Skeletal muscle satellite cell (primary cell): ENCODE measurements around the gene LRMDA. TPM values are rescaled to one million over a fixed set of nuclear protein-coding genes. Genes with fewer than 3 reads are reported as not detected.
"Not testable (repeated sequence)": the region's sequence is repeated elsewhere in the genome, so short reads cannot be mapped to it uniquely, and the experiment has no call there.

Experiments used
- H3K27me3 ChIP-seq: 2 replicates; pipeline ENCODE4 v1.7.0; 2013; ENCODE audit warnings: low read length; ENCODE audit not compliant: control insufficient read depth, insufficient read depth
- H3K36me3 ChIP-seq: 2 replicates; pipeline ENCODE4 v1.7.0; 2013; ENCODE audit warnings: mild to moderate bottlenecking, control low read depth, low read length; ENCODE audit not compliant: insufficient read depth
- H3K4me1 ChIP-seq: 2 replicates; pipeline ENCODE4 v1.7.0; 2013; ENCODE audit warnings: low read length; ENCODE audit not compliant: control insufficient read depth, insufficient read depth
- H3K4me2 ChIP-seq: 2 replicates; pipeline ENCODE4 v1.7.0; 2013; ENCODE audit warnings: mild to moderate bottlenecking, low read length
- H3K4me3 ChIP-seq: 2 replicates; pipeline ENCODE4 v1.7.0; 2013; ENCODE audit warnings: low read length
- H3K9ac ChIP-seq: 2 replicates; pipeline ENCODE4 v1.7.0; 2013; ENCODE audit warnings: mild to moderate bottlenecking, low read depth, low read length, moderate library complexity
- H3K9me3 ChIP-seq: replicated peaks from 2 replicates; pipeline ENCODE4 v1.7.0; 2013; ENCODE audit warnings: mild to moderate bottlenecking, control low read depth, low read length
- small RNA-seq: library from RNA; depleted of rRNA; stranded (forward); fragments of <200 nt; gene quantifications from one replicate; pipeline ENCODE3, GENCODE V24; 2012

The LRMDA gene

DNA sequence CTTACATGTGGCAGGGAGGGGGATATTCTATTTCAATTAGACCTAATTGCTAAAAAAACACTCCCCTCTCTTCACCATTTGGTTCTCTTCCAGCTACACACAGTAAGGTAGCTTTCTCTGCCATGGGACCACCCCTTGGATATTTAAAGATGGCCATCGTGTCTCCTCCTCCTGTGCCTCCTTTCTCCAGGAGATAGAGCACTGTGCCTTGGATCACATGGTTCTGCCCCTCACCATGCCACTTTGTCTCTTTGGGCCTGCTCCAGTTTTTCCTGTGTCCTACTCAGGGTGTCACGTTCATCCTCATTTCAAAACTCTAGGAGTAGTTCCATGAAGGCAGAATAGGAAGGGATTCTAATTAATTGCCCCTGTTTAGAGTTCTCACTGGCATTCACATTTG lies 1146.0 kb downstream of the LRMDA start:
- Histone ChIP-seq H3K4me2 (no peak overlapping the region), H3K36me3 (no peaks in the 10 kb centered on the region), H3K9ac (no peak overlapping the region), H3K9me3 (no peaks in the 10 kb centered on the region), H3K4me1 (peaks cover 14% of the 10 kb centered on the region), H3K27me3 (no peaks in the 10 kb centered on the region), H3K4me3 (no peak overlapping the region)

GRCh38 chr10:76581506-76582256 lies 1150.3 kb downstream of the LRMDA start:
- Histone ChIP-seq H3K27me3 (no peaks in the 10 kb centered on the region), H3K9ac (no peak overlapping the region), H3K9me3 (no peaks in the 10 kb centered on the region), H3K4me1 (peaks cover 26% of the 10 kb centered on the region), H3K4me2 (no peak overlapping the region), H3K36me3 (no peaks in the 10 kb centered on the region), H3K4me3 (no peak overlapping the region)

GRCh38 chr10:76582531-76582930 lies 1151.1 kb downstream of the LRMDA start:
- no peak overlapping the region for H3K9ac ChIP-seq

GRCh38 chr10:76583711-76584161 lies 1152.3 kb downstream of the LRMDA start:
- no peaks in the 10 kb centered on the region for H3K27me3 ChIP-seq
- peak overlapping the region; percentile 14 for H3K4me3 ChIP-seq
- peak overlapping the region; percentile 69 for H3K9ac ChIP-seq
- no peaks in the 10 kb centered on the region for H3K9me3 ChIP-seq
- H3K4me1 ChIP-seq: peaks cover 26% of the 10 kb centered on the region
- H3K36me3 ChIP-seq: no peaks in the 10 kb centered on the region
- H3K4me2 ChIP-seq: peak overlapping the region; percentile 56

More at GRCh38 chr10:76582531-76582930, 1151.1 kb downstream of the LRMDA start:
- no peaks in the 10 kb centered on the region for H3K36me3 ChIP-seq
- peaks cover 26% of the 10 kb centered on the region for H3K4me1 ChIP-seq
- H3K9me3 ChIP-seq: no peaks in the 10 kb centered on the region
- H3K27me3 ChIP-seq: no peaks in the 10 kb centered on the region
- no peak overlapping the region for H3K4me2 ChIP-seq
- no peak overlapping the region for H3K4me3 ChIP-seq

GRCh38 chr10:76584466-76584865 lies 1153.0 kb downstream of the LRMDA start:
- not testable (repeated sequence) for H3K9me3 ChIP-seq, H3K36me3 ChIP-seq, H3K27me3 ChIP-seq
- peak overlapping the region; percentile 14 for H3K4me3 ChIP-seq
- peak overlapping the region; percentile 69 for H3K9ac ChIP-seq
- peaks cover 26% of the 10 kb centered on the region for H3K4me1 ChIP-seq
- peak overlapping the region; percentile 56 for H3K4me2 ChIP-seq

Small RNAs within 50 kb of the gene (small RNA-seq; reads per million reads assigned to genes)
- gene MIR606 (not detected), gene RN7SL518P (not detected), gene RNU6-673P (not detected)
